Measurements from ENCODE around the gene NREP.
A peak's percentile ranks its signal among the peaks of the same experiment; 100 is the strongest.

NREP gene

DNA sequence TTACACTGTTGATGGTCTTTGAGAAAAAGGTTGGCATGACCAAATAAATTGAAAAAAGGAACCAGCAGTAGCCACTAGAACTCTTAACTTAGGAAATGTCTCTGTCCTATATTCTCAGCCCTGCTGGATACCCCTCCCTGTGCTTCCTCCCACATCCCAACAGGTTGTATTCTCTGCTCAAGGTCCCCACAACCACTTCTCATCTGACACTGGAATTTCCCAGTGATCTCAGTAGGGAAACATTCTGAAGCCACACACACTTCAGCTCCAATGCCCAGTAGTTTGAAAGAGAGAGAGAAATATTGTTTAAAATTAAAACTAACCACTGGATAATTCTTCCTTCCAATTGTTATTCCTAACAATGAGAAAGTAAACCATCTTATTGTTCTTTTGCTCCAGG is 30.0 kb upstream of the NREP start:
- no peak for DNase-seq (ENCODE audit: low read depth in 1 of 2, low spot score in 1 of 2)
- H3K27ac ChIP-seq (replicated peaks), result no peak overlapping the region
- H3K4me3 ChIP-seq (replicated peaks; ENCODE audit: insufficient read depth, low read length), result no peak overlapping the region
- TF ChIP-seq CTCF (IDR thresholded peaks at IDR 0.05; ENCODE audit: insufficient read depth, low read length) (no peak), REST (IDR thresholded peaks at IDR 0.05; ENCODE audit: insufficient replicate concordance, low read depth) (no peak), GABPA (IDR thresholded peaks at IDR 0.05; ENCODE audit: low read depth) (no peak), SPI1 (IDR thresholded peaks at IDR 0.05; ENCODE audit: borderline replicate concordance, low read depth) (no peak), POLR2AphosphoS5 (IDR thresholded peaks at IDR 0.05; ENCODE audit: low read depth) (no peak)
- no peaks in the 10 kb centered on the region for H3K27me3 ChIP-seq (ENCODE audit: insufficient read depth, poor library complexity, severe bottlenecking)

- no peak for DNase-seq (ENCODE audit: low read depth in 1 of 2, low spot score in 1 of 2)
- TF ChIP-seq REST (IDR thresholded peaks at IDR 0.05; ENCODE audit: insufficient replicate concordance, low read depth) (no peak), POLR2AphosphoS5 (IDR thresholded peaks at IDR 0.05; ENCODE audit: low read depth) (no peak), SPI1 (IDR thresholded peaks at IDR 0.05; ENCODE audit: borderline replicate concordance, low read depth) (peak; percentile 3; the same call in 1 of the 2 replicates), CTCF (IDR thresholded peaks at IDR 0.05; ENCODE audit: insufficient read depth, low read length) (no peak), GABPA (IDR thresholded peaks at IDR 0.05; ENCODE audit: low read depth) (no peak)
- no peak overlapping the region for H3K4me3 ChIP-seq (replicated peaks; ENCODE audit: insufficient read depth, low read length)
- no peaks in the 10 kb centered on the region for H3K27me3 ChIP-seq (ENCODE audit: insufficient read depth, poor library complexity, severe bottlenecking)
- no peak overlapping the region for H3K27ac ChIP-seq (replicated peaks)
These were observed 27.6 kb upstream of the NREP start for GRCh38 chr5:111784491-111785181.

- H3K4me3 ChIP-seq (replicated peaks; ENCODE audit: insufficient read depth, low read length), result no peak overlapping the region
- TF ChIP-seq POLR2AphosphoS5 (IDR thresholded peaks at IDR 0.05; ENCODE audit: low read depth), result no peak
- no peak for TF ChIP-seq CTCF (IDR thresholded peaks at IDR 0.05; ENCODE audit: insufficient read depth, low read length)
- no peak for TF ChIP-seq GABPA (IDR thresholded peaks at IDR 0.05; ENCODE audit: low read depth)
- no peak for TF ChIP-seq SPI1 (IDR thresholded peaks at IDR 0.05; ENCODE audit: borderline replicate concordance, low read depth)
- TF ChIP-seq REST (IDR thresholded peaks at IDR 0.05; ENCODE audit: insufficient replicate concordance, low read depth), result no peak
These were observed 26.5 kb upstream of the NREP start for GRCh38 chr5:111783537-111783936.

More at GRCh38 chr5:111783537-111783936, 26.5 kb upstream of the NREP start:
- Histone ChIP-seq H3K27ac (replicated peaks) (no peak overlapping the region), H3K27me3 (ENCODE audit: insufficient read depth, poor library complexity, severe bottlenecking) (no peaks in the 10 kb centered on the region)
- no peak for DNase-seq (ENCODE audit: low read depth in 1 of 2, low spot score in 1 of 2)

All from HL-60 (cell line).